NCI-H1694 treated with DMSO at 0.1 percent for 48 hours (cell line): ENCODE results near the gene NDUFAF3.
"Not testable (repeated sequence)": the region's sequence is repeated elsewhere in the genome, so short reads cannot be mapped to it uniquely, and the experiment has no call there.

Experiments used
- DNase-seq: peaks from one replicate; lab custom pipeline; 2025; lab: John Stamatoyannopoulos, UW

NDUFAF3 gene

GRCh38 chr3:48999085-48999858 lies 22.6 kb upstream of the NDUFAF3 start:
- DNase-seq: no peak

DNA sequence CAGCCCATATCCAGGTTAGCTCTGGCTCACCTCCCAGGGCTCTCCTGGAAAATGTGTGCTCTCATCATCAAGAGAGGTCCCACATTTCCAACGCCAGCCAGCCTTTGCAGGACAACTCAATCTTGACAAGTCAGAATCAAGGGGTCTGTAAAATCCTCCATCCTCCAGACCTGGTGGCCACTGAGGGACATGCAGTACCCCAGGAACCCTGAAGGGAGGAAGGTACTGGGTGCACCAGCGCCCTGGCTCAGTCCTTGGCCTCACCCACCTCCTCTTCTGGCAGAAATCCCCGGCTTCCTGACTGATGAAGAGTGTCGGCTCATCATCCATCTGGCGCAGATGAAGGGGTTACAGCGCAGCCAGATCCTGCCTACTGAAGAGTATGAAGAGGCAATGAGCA lies 20.8 kb upstream of the NDUFAF3 start:
- DNase-seq: no peak

- DNase-seq: no peak
Observed at GRCh38 chr3:49004352-49005302, 17.3 kb upstream of the NDUFAF3 start.

GRCh38 chr3:49005303-49005680 lies 16.6 kb upstream of the NDUFAF3 start:
- DNase-seq: no peak

- DNase-seq: no peak
Observed at GRCh38 chr3:49005998-49006397, 15.9 kb upstream of the NDUFAF3 start.

DNA sequence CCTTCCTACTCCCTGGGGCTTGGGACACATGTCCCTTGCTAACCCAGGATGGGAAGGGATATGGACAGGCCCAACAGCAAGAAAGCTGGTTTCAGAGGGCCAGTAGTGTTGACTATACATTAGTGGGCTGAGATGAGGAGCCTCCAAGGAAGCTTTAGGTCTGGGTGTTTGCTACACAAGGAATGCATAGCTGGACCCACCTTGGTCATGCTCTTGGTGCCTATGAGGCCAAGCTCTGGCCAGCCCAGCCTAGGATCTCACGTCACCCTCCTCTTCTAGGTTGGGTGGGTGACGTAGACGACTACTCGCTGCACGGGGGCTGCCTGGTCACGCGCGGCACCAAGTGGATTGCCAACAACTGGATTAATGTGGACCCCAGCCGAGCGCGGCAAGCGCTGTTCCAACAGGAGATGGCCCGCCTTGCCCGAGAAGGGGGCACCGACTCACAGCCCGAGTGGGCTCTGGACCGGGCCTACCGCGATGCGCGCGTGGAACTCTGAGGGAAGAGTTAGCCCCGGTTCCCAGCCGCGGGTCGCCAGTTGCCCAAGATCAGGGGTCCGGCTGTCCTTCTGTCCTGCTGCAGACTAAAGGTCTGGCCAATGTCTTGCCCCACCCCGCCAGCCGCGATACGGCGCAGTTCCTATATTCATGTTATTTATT lies 15.4 kb upstream of the NDUFAF3 start:
- DNase-seq: no peak

- DNase-seq: peak; percentile 72
Observed at GRCh38 chr3:49007068-49007770, 14.7 kb upstream of the NDUFAF3 start, which contains the start of gene WDR6. Gene WDR6, plus strand, starts transcription at chr3:49007391. Its CDS starts 41 bp downstream, at chr3:49007432.

- no peak for DNase-seq
Observed at GRCh38 chr3:49007771-49008528, 14.0 kb upstream of the NDUFAF3 start.

GRCh38 chr3:49008627-49009026 lies 13.3 kb upstream of the NDUFAF3 start:
- not testable (repeated sequence) for DNase-seq

DNA sequence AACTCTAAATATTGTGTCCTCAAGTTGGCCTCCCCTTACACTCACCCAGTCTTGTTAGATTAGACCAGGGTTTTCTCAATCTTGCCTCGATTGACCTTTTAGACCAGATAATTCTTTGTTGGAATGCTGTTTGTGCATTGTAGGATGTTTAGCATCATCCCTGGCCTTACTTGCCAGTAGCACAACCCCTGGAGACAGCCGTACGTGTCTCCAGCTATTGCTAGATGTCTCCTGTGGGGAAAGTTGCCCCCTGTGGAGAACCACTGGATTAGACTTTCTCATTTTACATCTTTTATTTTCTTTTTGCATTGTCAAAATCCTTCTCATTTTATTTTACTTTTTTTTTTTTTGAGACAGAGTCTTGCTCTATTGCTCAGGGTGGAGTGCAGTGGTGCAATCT lies 12.5 kb upstream of the NDUFAF3 start:
- DNase-seq: no peak

DNA sequence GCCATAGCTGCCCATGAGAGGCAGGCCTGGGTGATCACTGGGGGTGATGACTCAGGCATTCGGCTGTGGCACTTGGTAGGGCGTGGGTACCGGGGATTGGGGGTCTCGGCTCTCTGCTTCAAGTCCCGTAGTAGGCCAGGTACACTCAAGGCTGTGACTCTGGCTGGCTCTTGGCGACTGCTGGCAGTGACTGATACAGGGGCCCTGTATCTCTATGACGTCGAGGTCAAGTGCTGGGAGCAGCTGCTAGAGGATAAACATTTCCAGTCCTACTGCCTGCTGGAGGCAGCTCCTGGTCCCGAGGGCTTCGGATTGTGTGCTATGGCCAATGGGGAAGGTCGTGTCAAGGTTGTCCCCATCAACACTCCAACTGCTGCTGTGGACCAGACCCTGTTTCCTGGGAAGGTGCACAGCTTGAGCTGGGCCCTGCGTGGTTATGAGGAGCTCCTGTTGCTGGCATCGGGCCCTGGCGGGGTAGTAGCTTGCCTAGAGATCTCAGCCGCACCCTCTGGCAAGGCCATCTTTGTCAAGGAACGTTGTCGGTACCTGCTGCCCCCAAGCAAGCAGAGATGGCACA lies 9.4 kb upstream of the NDUFAF3 start:
- DNase-seq: no peak

- DNase-seq: no peak
Observed at GRCh38 chr3:49013113-49013737, 8.7 kb upstream of the NDUFAF3 start.

DNA sequence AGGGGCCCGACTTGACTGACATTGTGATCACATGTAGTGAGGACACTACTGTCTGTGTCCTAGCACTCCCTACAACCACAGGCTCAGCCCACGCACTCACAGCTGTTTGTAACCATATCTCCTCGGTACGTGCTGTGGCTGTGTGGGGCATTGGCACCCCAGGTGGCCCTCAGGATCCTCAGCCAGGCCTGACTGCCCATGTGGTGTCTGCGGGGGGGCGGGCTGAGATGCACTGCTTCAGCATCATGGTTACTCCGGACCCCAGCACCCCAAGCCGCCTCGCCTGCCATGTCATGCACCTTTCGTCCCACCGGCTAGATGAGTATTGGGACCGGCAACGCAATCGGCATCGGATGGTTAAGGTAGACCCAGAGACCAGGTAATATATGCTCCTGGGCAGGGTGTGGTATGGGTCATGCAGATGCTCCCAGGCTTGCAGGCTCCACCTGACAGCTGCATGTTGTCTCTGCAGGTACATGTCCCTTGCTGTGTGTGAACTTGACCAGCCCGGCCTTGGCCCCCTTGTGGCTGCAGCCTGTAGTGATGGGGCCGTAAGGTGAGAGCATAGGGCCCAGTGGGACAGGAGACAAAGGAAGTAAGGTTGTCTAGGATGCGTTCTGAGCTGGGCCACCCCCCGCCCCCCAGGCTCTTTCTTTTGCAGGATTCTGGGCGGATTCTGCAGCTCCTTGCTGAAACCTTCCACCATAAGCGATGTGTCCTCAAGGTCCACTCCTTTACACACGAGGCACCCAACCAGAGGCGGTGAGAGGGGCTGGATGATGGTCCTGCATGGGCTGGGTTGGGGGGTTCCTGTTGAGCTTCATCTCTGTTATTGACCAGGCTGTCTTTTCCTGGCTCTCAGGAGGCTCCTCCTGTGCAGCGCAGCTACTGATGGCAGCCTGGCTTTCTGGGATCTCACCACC lies 7.9 kb upstream of the NDUFAF3 start:
- no peak for DNase-seq

- no peak for DNase-seq
Observed at GRCh38 chr3:49015072-49015471, 6.8 kb upstream of the NDUFAF3 start.

DNA sequence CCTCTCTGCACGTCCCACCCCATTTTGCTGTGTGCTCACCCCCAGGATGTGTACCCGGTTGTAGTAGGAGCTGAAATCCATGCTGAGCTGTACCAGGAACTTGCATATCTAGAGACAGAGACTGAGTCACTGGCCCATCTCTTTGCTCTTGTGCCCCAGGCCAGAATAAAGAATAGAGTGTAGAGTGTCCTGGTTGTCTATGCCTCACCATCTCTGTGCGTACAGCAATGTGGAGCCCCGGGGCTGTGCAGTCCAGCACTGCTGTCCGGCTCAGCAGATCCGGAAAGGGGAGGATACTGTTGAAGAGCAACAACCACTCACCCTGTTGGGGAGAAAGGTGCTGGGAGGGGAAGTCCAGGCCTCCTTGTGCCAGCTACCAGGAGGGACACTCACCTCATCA lies 6.2 kb upstream of the NDUFAF3 start:
- no peak for DNase-seq

- no peak for DNase-seq
Observed at GRCh38 chr3:49016414-49017228, 5.3 kb upstream of the NDUFAF3 start.

- no peak for DNase-seq
Observed at GRCh38 chr3:49017229-49017970, 4.5 kb upstream of the NDUFAF3 start.
